K562 (cell line): ENCODE results near the gene SLC22A12. TPM values are rescaled to one million over a fixed set of nuclear protein-coding genes. Genes with fewer than 3 reads are reported as not detected.

ENCODE experiments used
- ATAC-seq: fragments of 200-7000 bp; cut with Tn5 transposase; 3 replicates; pipeline ENCODE4 v1.9.1; 2020; ENCODE audit warnings: moderate library complexity
- BruUV-seq: library from RNA; stranded (reverse); fragments of 400-500 nt; replicated peaks from 2 replicates; lab custom pipeline; 2021; lab: Mats Ljungman, UMichigan
- CTCF ChIA-PET: fragments of 300-600 bp; formaldehyde crosslinking; extraction: SDS; loops from one replicate; lab custom pipeline; 2021; ENCODE audit warnings: low intra/inter-chr PET ratio; lab: Yijun Ruan, JAX
- POLR2A ChIA-PET: fragments of 300-600, 350-650 bp; sonication (Branson Sonifier 250); formaldehyde crosslinking; extraction: SDS; loops from one replicate; lab custom pipeline; 2021; ENCODE audit warnings: antibody characterized with exemption, inconsistent platforms; lab: Yijun Ruan, JAX
- DNase-seq, 4 experiments: peaks; one replicate each; pipeline versions ENCODE4 v3.0.0 to v3.0.0-alpha.2; 2011 to 2018; ENCODE audit warnings: low spot score in 3 of 4, mixed read lengths in 3 of 4; ENCODE audit errors: extremely low read depth in 1 of 4
- FAIRE-seq: peaks from 2 replicates; lab custom pipeline; 2011; peaks lifted over from hg19 to GRCh38; lab: Jason Lieb, UNC
- H2AFZ ChIP-seq: 2 replicates; pipeline ENCODE4 v1.6.0; 2011; ENCODE audit warnings: low read depth, low read length, control low read depth, inconsistent platforms
- H3K27ac ChIP-seq: fragments of 200-600 bp; 3 replicates; pipeline ENCODE4 v1.8.0; 2011; ENCODE audit warnings: low read depth, mild to moderate bottlenecking, control low read depth, inconsistent platforms, low read length, moderate library complexity, mixed read lengths; ENCODE audit errors: extremely low read depth
- H3K27me3 ChIP-seq, 2 experiments: fragments of 300-600 bp in 1 of 2; 2 replicates in 1 of 2; 3 replicates in 1 of 2; pipeline versions ENCODE4 v1.6.0 to v1.8.0; 2011; ENCODE audit warnings: inconsistent platforms in 2 of 2, low read length in 2 of 2, mild to moderate bottlenecking in 1 of 2, mixed read lengths in 1 of 2, moderate library complexity in 1 of 2; ENCODE audit not compliant: control insufficient read depth in 2 of 2, insufficient read depth in 2 of 2
- H3K36me3 ChIP-seq: fragments of 300-600 bp; 3 replicates; pipeline ENCODE4 v1.8.0; 2011; ENCODE audit warnings: mild to moderate bottlenecking, low read length, inconsistent platforms; ENCODE audit not compliant: control insufficient read depth, insufficient read depth
- H3K4me1 ChIP-seq, 2 experiments: fragments of 200-600 bp in 1 of 2; replicated peaks in 1 of 2; 2 replicates in 1 of 2; 3 replicates in 1 of 2; pipeline versions ENCODE4 v1.5.1 to v1.8.0; 2011; ENCODE audit warnings: inconsistent platforms in 2 of 2, low read length in 2 of 2, mild to moderate bottlenecking in 1 of 2, mixed read lengths in 1 of 2, moderate library complexity in 1 of 2; ENCODE audit not compliant: control insufficient read depth in 2 of 2, insufficient read depth in 2 of 2
- H3K4me2 ChIP-seq: 2 replicates; pipeline ENCODE4 v1.6.1; 2011; ENCODE audit warnings: low read length, control low read depth, inconsistent platforms, mixed read lengths; ENCODE audit not compliant: insufficient read depth
- H3K4me3 ChIP-seq: fragments of 200-600 bp; sonication (generic), shearing (Covaris generic); 2 replicates; pipeline ENCODE4 v1.5.1; 2016; ENCODE audit warnings: control low read depth, inconsistent platforms
- H3K79me2 ChIP-seq: fragments of 200-600 bp; 3 replicates; pipeline ENCODE4 v1.8.0; 2011; ENCODE audit warnings: low read length, inconsistent platforms; ENCODE audit not compliant: control insufficient read depth, insufficient read depth
- H3K9ac ChIP-seq, 2 experiments: 2 replicates each; pipeline versions ENCODE4 v1.6.0 to v1.6.1; 2011; ENCODE audit warnings: low read depth in 2 of 2, low read length in 2 of 2, control low read depth in 1 of 2, inconsistent platforms in 1 of 2, mild to moderate bottlenecking in 1 of 2, mixed read lengths in 1 of 2; ENCODE audit not compliant: insufficient read depth in 1 of 2
- H3K9me1 ChIP-seq: one replicate; pipeline ENCODE4 v1.6.0; 2011; ENCODE audit warnings: inconsistent platforms, mild to moderate bottlenecking, low read length, moderate library complexity; ENCODE audit not compliant: control insufficient read depth, insufficient read depth
- H3K9me3 ChIP-seq: replicated peaks from 2 replicates; pipeline ENCODE4 v1.5.1; 2011; ENCODE audit warnings: low read depth, low read length, inconsistent platforms; ENCODE audit not compliant: control insufficient read depth, insufficient read depth
- H4K20me1 ChIP-seq: replicated peaks from 2 replicates; pipeline ENCODE4 v1.6.1; 2011; ENCODE audit warnings: low read length, inconsistent platforms, mixed read lengths; ENCODE audit not compliant: control insufficient read depth, insufficient read depth
- ARID2 ChIP-seq: fragments of 450-650 bp; IDR thresholded peaks from 2 replicates; pipeline ENCODE4 v1.6.1; 2017; ENCODE audit warnings: antibody characterized with exemption, mild to moderate bottlenecking
- E2F3 ChIP-seq: fragments of 250-450 bp; sonication (Bioruptor Pico); IDR thresholded peaks from 2 replicates; pipeline ENCODE4 v1.4.0; 2020; ENCODE audit warnings: mild to moderate bottlenecking
- EWSR1 ChIP-seq: fragments of 450-650 bp; IDR thresholded peaks from 2 replicates; pipeline ENCODE4 v1.6.1; 2018; ENCODE audit warnings: borderline replicate concordance, mild to moderate bottlenecking, low read depth, moderate library complexity; ENCODE audit not compliant: partially characterized antibody
- GATAD2A ChIP-seq: fragments of 450-650 bp; IDR thresholded peaks from 2 replicates; pipeline ENCODE4 v1.6.1; 2017
- HSF4 ChIP-seq: fragments of 250-450 bp; sonication (Bioruptor Pico); IDR thresholded peaks from 2 replicates; pipeline ENCODE4 v2.1.2; 2022; ENCODE audit warnings: mild to moderate bottlenecking, moderate library complexity, borderline replicate concordance
- NCOA2 ChIP-seq, 2 experiments: fragments of 450-650 bp; IDR thresholded peaks; 2 replicates each; pipeline ENCODE4 v1.6.1; 2018; ENCODE audit warnings: mild to moderate bottlenecking in 2 of 2, moderate library complexity in 1 of 2; ENCODE audit not compliant: partially characterized antibody in 2 of 2
- RBM25 ChIP-seq: fragments of 200-400 bp; formaldehyde crosslinking; IDR thresholded peaks from 2 replicates; pipeline ENCODE4 v1.6.1; 2018; ENCODE audit warnings: low read length, low read depth, moderate library complexity; ENCODE audit not compliant: severe bottlenecking
- SAFB ChIP-seq: fragments of 200-400 bp; formaldehyde crosslinking; IDR thresholded peaks from 2 replicates; pipeline ENCODE4 v1.6.1; 2017; ENCODE audit warnings: low read depth, low read length, borderline replicate concordance
- ZBTB17 ChIP-seq: fragments of 450-650 bp; formaldehyde crosslinking; IDR thresholded peaks from 2 replicates; pipeline ENCODE4 v1.4.0; 2020; ENCODE audit warnings: mild to moderate bottlenecking
- ZNF347 ChIP-seq: fragments of 450-650 bp; formaldehyde crosslinking; IDR thresholded peaks from 2 replicates; pipeline ENCODE4 v1.4.0; 2020; ENCODE audit warnings: low read depth, mild to moderate bottlenecking, moderate library complexity
- WGBS: fragments of 100-300 bp; shearing (Covaris generic); methylation state at CpG from one replicate; pipeline ENCODE4 v1.1.6; 2016; ENCODE audit warnings: low coverage, mixed read lengths; ENCODE audit not compliant: insufficient coverage; ENCODE audit errors: missing lambda C conversion rate; 5-methylcytosine and 5-hydroxymethylcytosine counted together
- in situ Hi-C: fragments of 300-500 bp; cut with MboI; formaldehyde crosslinking; loops from 4 replicates; pipeline ENCODE4 v1.15.0; 2018; ENCODE audit warnings: inconsistent platforms, mixed read lengths
- intact Hi-C: fragments of 100-400 bp; cut with micrococcal nuclease; formaldehyde crosslinking; loops from 2 replicates; pipeline ENCODE4 v1.14.2; 2022
- polyA plus RNA-seq, 8 experiments: library from polyadenylated mRNA; depleted of rRNA in 4 of 8; stranded (reverse) in 5 of 8; unstranded in 3 of 8; fragments of >200 nt; fragmentation: Nextera tagmentation in 2 of 8; fragmentation: Illumina TruSeq in 1 of 8; extraction: Ambion mirVana in 2 of 8; extraction: Trizol in 1 of 8; gene quantifications; 2 replicates each; pipeline versions ENCODE4 v1.2.1 to v1.2.3, GENCODE V29; 2011 to 2014; ENCODE audit warnings: inconsistent platforms in 1 of 8, missing spikeins in 1 of 8
- total RNA-seq, 7 experiments: library from RNA; depleted of rRNA in 6 of 7; stranded (reverse); fragments of >200 nt in 6 of 7; fragmentation: Illumina TruSeq in 2 of 7; extraction: Trizol in 2 of 7; gene quantifications; 2 replicates each; pipeline versions ENCODE4 v1.2.1 to v1.2.3, GENCODE V29; 2011 to 2021; ENCODE audit warnings: low replicate concordance in 1 of 7
- TF ChIP-seq, protein P1 (sequence below): sonication (generic); formaldehyde crosslinking; IDR thresholded peaks from 2 replicates; pipeline ENCODE4 v1.9.0; 2022; ENCODE audit warnings: mild to moderate bottlenecking, missing genetic modification reagents

Gene SLC22A12
- total and polyA plus RNA-seq, 9 of the 15 experiments (the other 6 are each of a cell fraction or from before 2014, with no cell fraction given): not detected

DNA sequence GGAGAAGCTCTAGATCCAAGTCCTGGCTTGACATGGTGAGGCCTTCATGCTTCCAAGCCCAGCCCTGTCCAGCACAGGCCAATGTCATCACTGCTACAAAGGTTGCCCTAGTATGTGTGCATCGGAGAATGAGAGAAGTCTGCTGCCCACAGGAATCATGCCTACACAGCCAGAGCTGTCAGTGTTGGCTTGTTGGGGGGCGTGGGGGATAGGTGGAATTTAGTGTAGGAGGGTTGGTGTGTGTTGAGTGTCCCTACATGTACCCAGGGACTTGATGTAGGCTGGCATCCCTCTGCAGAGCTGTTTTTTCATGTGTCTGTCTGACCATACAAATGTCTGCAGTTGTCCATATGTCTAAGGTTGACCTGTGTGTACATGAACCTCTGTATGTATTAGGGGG, 37.6 kb downstream of the SLC22A12 start:
- CTCF ChIA-PET: no interaction called here
- Histone ChIP-seq H3K36me3 (no peaks in the 10 kb centered on the region), H3K4me3 (no peak overlapping the region), H4K20me1 (peaks cover 5% of the 10 kb centered on the region), H3K27me3 (peaks cover 9 to 46% of the 10 kb centered on the region in 2 experiments), H2AFZ (no peak overlapping the region), H3K9ac (peak overlapping the region in 1 of 2 experiments; percentile 21; a peak in 1 of 4 replicates), H3K9me1 (no peaks in the 10 kb centered on the region), H3K27ac (no peak overlapping the region), H3K4me1 (peaks cover 6 to 12% of the 10 kb centered on the region in 2 experiments; a peak in 4 of 5 replicates), H3K9me3 (no peaks in the 10 kb centered on the region), H3K79me2 (no peaks in the 10 kb centered on the region), H3K4me2 (no peak overlapping the region)
- DNase-seq (no peak), ATAC-seq (no peak), FAIRE-seq (no peak)
- no TSS peak for BruUV-seq
- intact Hi-C loops: no loop called here
- in situ Hi-C loops: no loop called here
- WGBS: 33% methylated on average over 2 of the region's 2 CpGs
- TF ChIP-seq RBM25 (no peak), ZBTB17 (CRISPR knock-in tag) (no peak), E2F3 (no peak), ZNF347 (CRISPR knock-in tag) (no peak), ARID2 (no peak), SAFB (no peak), EWSR1 (no peak), GATAD2A (no peak), NCOA2 (IDR thresholded peaks at IDR 0.05; ENCODE audit: partially characterized antibody in 2 of 2) (no peak), HSF4 (CRISPR knock-in tag) (no peak)
- TF ChIP-seq, protein P1, sequence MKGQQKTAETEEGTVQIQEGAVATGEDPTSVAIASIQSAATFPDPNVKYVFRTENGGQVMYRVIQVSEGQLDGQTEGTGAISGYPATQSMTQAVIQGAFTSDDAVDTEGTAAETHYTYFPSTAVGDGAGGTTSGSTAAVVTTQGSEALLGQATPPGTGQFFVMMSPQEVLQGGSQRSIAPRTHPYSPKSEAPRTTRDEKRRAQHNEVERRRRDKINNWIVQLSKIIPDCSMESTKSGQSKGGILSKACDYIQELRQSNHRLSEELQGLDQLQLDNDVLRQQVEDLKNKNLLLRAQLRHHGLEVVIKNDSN (CRISPR knock-in tag): no peak
- POLR2A ChIA-PET: interaction anchor here (0.7 kb wide), 1 partner anchor 10 kb away, joined by 3 read pairs; no protein-coding TSS in a partner anchor
